ENCODE results near the gene MRGPRE.

MRGPRE gene

GRCh38 chr11:3183523-3183922 is 48.7 kb downstream of the MRGPRE start:
- H2AFZ ChIP-seq = no peak overlapping the region
- H3K27me3 ChIP-seq (ENCODE audit: control insufficient read depth, insufficient read depth, low read length) = no peaks in the 10 kb centered on the region
- H3K9me3 ChIP-seq (ENCODE audit: control insufficient read depth, low read length) = no peaks in the 10 kb centered on the region
- H3K36me3 ChIP-seq (ENCODE audit: control insufficient read depth, insufficient read depth, low read length) = no peaks in the 10 kb centered on the region
- H3K4me3 ChIP-seq (ENCODE audit: low read depth, low read length) = no peak overlapping the region
- H3K4me2 ChIP-seq (ENCODE audit: low read length) = no peak overlapping the region
- H3K79me2 ChIP-seq = no peaks in the 10 kb centered on the region
- no peaks in the 10 kb centered on the region for H3K4me1 ChIP-seq
- no peak overlapping the region for H3K27ac ChIP-seq
- H3K9ac ChIP-seq = no peak overlapping the region
- no peak for TF ChIP-seq CTCF (IDR thresholded peaks at IDR 0.05)

- Histone ChIP-seq H3K9ac (no peak overlapping the region), H3K79me2 (no peaks in the 10 kb centered on the region), H3K36me3 (ENCODE audit: control insufficient read depth, insufficient read depth, low read length) (no peaks in the 10 kb centered on the region), H3K4me1 (no peaks in the 10 kb centered on the region), H3K9me3 (ENCODE audit: control insufficient read depth, low read length) (no peaks in the 10 kb centered on the region), H3K4me2 (ENCODE audit: low read length) (no peak overlapping the region), H3K27ac (no peak overlapping the region), H3K4me3 (ENCODE audit: low read depth, low read length) (no peak overlapping the region), H3K27me3 (ENCODE audit: control insufficient read depth, insufficient read depth, low read length) (no peaks in the 10 kb centered on the region), H2AFZ (no peak overlapping the region)
- no peak for TF ChIP-seq CTCF (IDR thresholded peaks at IDR 0.05)
Observed at GRCh38 chr11:3182462-3182852, 49.8 kb downstream of the MRGPRE start.

- Histone ChIP-seq H3K4me3 (ENCODE audit: low read depth, low read length) (no peak overlapping the region), H3K4me2 (ENCODE audit: low read length) (no peak overlapping the region), H3K9me3 (ENCODE audit: control insufficient read depth, low read length) (no peaks in the 10 kb centered on the region), H3K4me1 (no peaks in the 10 kb centered on the region), H3K27ac (no peak overlapping the region), H3K9ac (no peak overlapping the region), H3K36me3 (ENCODE audit: control insufficient read depth, insufficient read depth, low read length) (no peaks in the 10 kb centered on the region), H2AFZ (no peak overlapping the region), H3K27me3 (ENCODE audit: control insufficient read depth, insufficient read depth, low read length) (no peaks in the 10 kb centered on the region), H3K79me2 (no peaks in the 10 kb centered on the region)
- TF ChIP-seq CTCF (IDR thresholded peaks at IDR 0.05) = no peak
Observed at GRCh38 chr11:3181725-3182461, 50.3 kb downstream of the MRGPRE start.

DNA sequence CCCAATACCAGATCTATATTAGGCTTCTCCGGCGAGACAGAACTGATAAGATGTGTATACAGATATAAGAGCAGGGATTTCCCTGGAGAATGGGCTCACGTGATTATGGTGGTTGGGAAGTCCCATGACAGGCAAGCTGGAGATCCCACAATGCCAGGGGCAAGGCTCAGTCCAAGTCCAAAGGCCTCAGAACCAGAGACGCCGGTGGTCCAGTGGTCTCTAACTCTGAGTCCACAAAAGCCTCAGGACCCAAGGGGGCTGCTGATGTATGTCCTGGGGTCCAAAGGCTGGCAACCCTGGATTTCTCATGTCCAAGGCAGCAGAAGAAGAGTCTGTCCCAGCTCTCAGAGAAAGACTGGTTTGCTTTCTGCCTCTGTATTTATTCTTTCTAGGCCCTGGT is 51.3 kb downstream of the MRGPRE start:
- Histone ChIP-seq H3K4me2 (ENCODE audit: low read length) (no peak overlapping the region), H2AFZ (no peak overlapping the region), H3K79me2 (no peaks in the 10 kb centered on the region), H3K4me1 (no peaks in the 10 kb centered on the region), H3K9me3 (ENCODE audit: control insufficient read depth, low read length) (no peaks in the 10 kb centered on the region), H3K4me3 (ENCODE audit: low read depth, low read length) (no peak overlapping the region), H3K36me3 (ENCODE audit: control insufficient read depth, insufficient read depth, low read length) (no peaks in the 10 kb centered on the region), H3K27me3 (ENCODE audit: control insufficient read depth, insufficient read depth, low read length) (no peaks in the 10 kb centered on the region), H3K9ac (no peak overlapping the region), H3K27ac (no peak overlapping the region)
- no peak for TF ChIP-seq CTCF (IDR thresholded peaks at IDR 0.05)

DNA sequence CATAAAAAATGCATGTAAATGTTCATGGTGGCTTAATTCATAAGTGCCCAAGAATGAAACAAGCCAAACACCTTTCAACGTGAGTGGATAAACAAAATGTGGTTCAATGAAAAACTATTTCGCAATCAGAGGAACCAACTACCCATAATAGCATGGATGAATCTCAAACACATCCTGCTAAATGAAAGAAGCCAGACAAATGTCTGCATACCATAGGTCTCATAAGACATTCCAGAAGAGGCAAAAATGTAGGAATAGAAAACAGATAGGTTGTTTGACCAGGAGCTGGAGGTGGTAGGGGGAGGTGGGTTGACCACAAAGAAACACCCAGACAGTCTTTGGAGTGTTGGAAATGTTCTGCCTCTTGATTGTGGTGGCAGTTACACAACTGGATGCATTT is 53.9 kb downstream of the MRGPRE start:
- no peaks in the 10 kb centered on the region for H3K27me3 ChIP-seq (ENCODE audit: control insufficient read depth, insufficient read depth, low read length)
- no peaks in the 10 kb centered on the region for H3K4me1 ChIP-seq
- H3K9ac ChIP-seq = no peak overlapping the region
- no peak overlapping the region for H3K4me2 ChIP-seq (ENCODE audit: low read length)
- no peak for TF ChIP-seq CTCF (IDR thresholded peaks at IDR 0.05)
- H3K9me3 ChIP-seq (ENCODE audit: control insufficient read depth, low read length) = no peaks in the 10 kb centered on the region
- no peak overlapping the region for H2AFZ ChIP-seq
- H3K79me2 ChIP-seq = no peaks in the 10 kb centered on the region
- no peaks in the 10 kb centered on the region for H3K36me3 ChIP-seq (ENCODE audit: control insufficient read depth, insufficient read depth, low read length)
- no peak overlapping the region for H3K4me3 ChIP-seq (ENCODE audit: low read depth, low read length)
- no peak overlapping the region for H3K27ac ChIP-seq

All from parathyroid adenoma (tissue), 2 donors.